Activated CD8-positive, alpha-beta memory T cell treated with anti-CD3 and anti-CD28 coated beads, Interleukin-2, amount 50 U/mL, for 24 hours (primary cell): ENCODE measurements around the gene TRAFD1.

Source experiments
- DNase-seq: peaks from one replicate; pipeline ENCODE4 v3.0.0-alpha.2; 2020; ENCODE audit errors: extremely low read depth

The TRAFD1 gene

DNA sequence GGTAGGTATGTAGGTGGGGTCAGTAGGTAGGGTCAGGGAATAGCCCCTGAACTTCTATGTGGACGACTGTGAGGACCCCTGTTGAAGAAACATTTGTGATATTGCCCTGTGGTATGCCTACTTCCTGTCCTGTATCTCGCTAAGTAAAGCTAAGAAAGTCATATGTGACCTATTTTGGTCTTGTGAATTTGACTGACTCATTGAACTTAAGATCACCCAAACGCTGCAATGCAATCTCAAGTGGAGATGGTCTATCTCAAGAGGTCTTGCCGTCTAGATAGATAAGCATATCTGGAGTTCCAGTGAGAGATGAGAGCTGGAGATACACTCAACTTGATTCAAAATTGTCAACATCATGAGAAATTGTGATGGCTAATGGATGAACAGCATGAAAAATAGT is 73.8 kb downstream of the TRAFD1 start:
- no peak for DNase-seq
